ENCODE data around the gene SFXN5. TPM values are rescaled to one million over a fixed set of nuclear protein-coding genes. Genes with fewer than 3 reads are reported as not detected.

Gene SFXN5
- total RNA-seq, 1 donor from 2014 or later, result 15.4 TPM

GRCh38 chr2:73088211-73088610 lies 16.7 kb upstream of the SFXN5 start:
- Histone ChIP-seq H3K27me3 (ENCODE audit: low read depth) (no peaks in the 10 kb centered on the region), H3K36me3 (peaks cover 27% of the 10 kb centered on the region), H3K9me3 (no peaks in the 10 kb centered on the region), H3K27ac (no peak overlapping the region), H3K4me1 (peaks cover 15% of the 10 kb centered on the region), H3K4me3 (no peak overlapping the region)
- DNase-seq (no peak), ATAC-seq (no peak)
- intact Hi-C loops (cut with DNase I), result loop anchor here (10.0 kb wide), 1 partner anchor 67 kb away; no protein-coding TSS in a partner anchor
- TF ChIP-seq CTCF (IDR thresholded peaks at IDR 0.05), result no peak

GRCh38 chr2:73087311-73087710 lies 15.8 kb upstream of the SFXN5 start:
- DNase-seq (no peak), ATAC-seq (no peak)
- no peaks in the 10 kb centered on the region for H3K27me3 ChIP-seq (ENCODE audit: low read depth)
- H3K4me3 ChIP-seq, result no peak overlapping the region
- intact Hi-C loops (cut with DNase I), result loop anchor here (10.0 kb wide), 1 partner anchor 67 kb away; no protein-coding TSS in a partner anchor
- peaks cover 27% of the 10 kb centered on the region for H3K36me3 ChIP-seq
- no peak for TF ChIP-seq CTCF (IDR thresholded peaks at IDR 0.05)
- no peak overlapping the region for H3K27ac ChIP-seq
- H3K9me3 ChIP-seq, result no peaks in the 10 kb centered on the region
- H3K4me1 ChIP-seq, result peaks cover 7% of the 10 kb centered on the region

- peaks cover 4% of the 10 kb centered on the region for H3K4me1 ChIP-seq
- no peaks in the 10 kb centered on the region for H3K9me3 ChIP-seq
- intact Hi-C loops (cut with DNase I), result loop anchor here (10.0 kb wide), 1 partner anchor 69 kb away; no protein-coding TSS in a partner anchor
- DNase-seq, result peak; percentile 91
- H3K4me3 ChIP-seq, result no peak overlapping the region
- TF ChIP-seq CTCF (IDR thresholded peaks at IDR 0.05), result peak; percentile 95
- ATAC-seq, result peak; percentile 76 to 77
- peaks cover 27% of the 10 kb centered on the region for H3K36me3 ChIP-seq
- H3K27me3 ChIP-seq (ENCODE audit: low read depth), result no peaks in the 10 kb centered on the region
- no peak overlapping the region for H3K27ac ChIP-seq
Measured at GRCh38 chr2:73085691-73086090, 14.2 kb upstream of the SFXN5 start.

GRCh38 chr2:73084971-73085370 lies 13.5 kb upstream of the SFXN5 start:
- no peak overlapping the region for H3K27ac ChIP-seq
- no peak for DNase-seq

GRCh38 chr2:73083886-73084800 lies 12.6 kb upstream of the SFXN5 start:
- Histone ChIP-seq H3K36me3 (peaks cover 35% of the 10 kb centered on the region), H3K27ac (no peak overlapping the region), H3K4me1 (no peaks in the 10 kb centered on the region), H3K4me3 (no peak overlapping the region), H3K27me3 (ENCODE audit: low read depth) (no peaks in the 10 kb centered on the region), H3K9me3 (no peaks in the 10 kb centered on the region)
- intact Hi-C loops (cut with DNase I), result loop anchor here (10.0 kb wide), 1 partner anchor 71 kb away; no protein-coding TSS in a partner anchor
- ATAC-seq (no peak), DNase-seq (no peak)
- TF ChIP-seq CTCF (IDR thresholded peaks at IDR 0.05), result no peak

More at GRCh38 chr2:73084971-73085370, 13.5 kb upstream of the SFXN5 start:
- intact Hi-C loops (cut with DNase I), result loop anchor here (10.0 kb wide), 1 partner anchor 70 kb away; no protein-coding TSS in a partner anchor
- no peaks in the 10 kb centered on the region for H3K9me3 ChIP-seq
- no peaks in the 10 kb centered on the region for H3K4me1 ChIP-seq
- no peak for ATAC-seq
- no peaks in the 10 kb centered on the region for H3K27me3 ChIP-seq (ENCODE audit: low read depth)
- H3K36me3 ChIP-seq, result peaks cover 33% of the 10 kb centered on the region
- TF ChIP-seq CTCF (IDR thresholded peaks at IDR 0.05), result no peak
- no peak overlapping the region for H3K4me3 ChIP-seq

Measured in lower lobe of right lung (tissue), 2 donors.